ENCODE results near the gene GLP2R.
A peak's percentile ranks its signal among the peaks of the same experiment; 100 is the strongest.

Gene GLP2R

DNA sequence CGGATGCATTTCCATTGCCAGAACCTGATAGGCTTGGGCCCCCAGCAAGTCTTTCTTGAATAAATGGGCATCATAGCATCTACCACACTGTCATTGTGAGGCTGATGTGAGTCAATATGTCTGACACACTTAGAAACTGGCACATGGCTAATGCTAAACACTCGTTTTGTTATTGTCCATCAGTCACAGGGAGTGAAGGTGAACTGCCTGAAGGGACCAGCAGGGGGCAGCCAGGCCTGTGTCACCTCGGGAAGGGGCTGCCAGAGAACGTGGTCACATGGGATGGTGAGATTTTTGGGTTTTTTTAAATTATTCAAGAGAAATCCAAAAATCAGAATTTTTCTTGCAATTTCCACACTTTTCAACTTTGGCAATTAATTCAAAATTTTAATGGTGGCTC, 80.2 kb downstream of the GLP2R start:
- no peak overlapping the region for H3K4me3 ChIP-seq (replicated peaks in 1 of 2; ENCODE audit: low read depth in 2 of 2, low read length in 2 of 2)

GRCh38 chr17:9906616-9907015, 80.9 kb downstream of the GLP2R start:
- DNase-seq (ENCODE audit: low read depth in 2 of 2), result no peak
- no peak for TF ChIP-seq CTCF (IDR thresholded peaks at IDR 0.05; ENCODE audit: low read depth, low read length)
- no peak overlapping the region for H3K4me3 ChIP-seq (replicated peaks in 1 of 2; ENCODE audit: low read depth in 2 of 2, low read length in 2 of 2)

More for the DNA sequence above, 80.2 kb downstream of the GLP2R start:
- TF ChIP-seq CTCF (IDR thresholded peaks at IDR 0.05; ENCODE audit: low read depth, low read length), result peak; percentile 24
- peak in 1 of 2 donors; percentile 29 for DNase-seq (ENCODE audit: low read depth in 2 of 2)

GRCh38 chr17:9907131-9907530, 81.4 kb downstream of the GLP2R start:
- DNase-seq (ENCODE audit: low read depth in 2 of 2), result no peak
- H3K4me3 ChIP-seq (replicated peaks in 1 of 2; ENCODE audit: low read depth in 2 of 2, low read length in 2 of 2), result no peak overlapping the region
- no peak for TF ChIP-seq CTCF (IDR thresholded peaks at IDR 0.05; ENCODE audit: low read depth, low read length)

- DNase-seq (ENCODE audit: low read depth in 2 of 2), result no peak
- no peak for TF ChIP-seq CTCF (IDR thresholded peaks at IDR 0.05; ENCODE audit: low read depth, low read length)
- H3K4me3 ChIP-seq (replicated peaks in 1 of 2; ENCODE audit: low read depth in 2 of 2, low read length in 2 of 2), result no peak overlapping the region
Measured at GRCh38 chr17:9907883-9908648, 82.3 kb downstream of the GLP2R start.

GRCh38 chr17:9908649-9909042, 82.9 kb downstream of the GLP2R start:
- no peak for DNase-seq (ENCODE audit: low read depth in 2 of 2)
- no peak overlapping the region for H3K4me3 ChIP-seq (replicated peaks in 1 of 2; ENCODE audit: low read depth in 2 of 2, low read length in 2 of 2)
- no peak for TF ChIP-seq CTCF (IDR thresholded peaks at IDR 0.05; ENCODE audit: low read depth, low read length)

DNA sequence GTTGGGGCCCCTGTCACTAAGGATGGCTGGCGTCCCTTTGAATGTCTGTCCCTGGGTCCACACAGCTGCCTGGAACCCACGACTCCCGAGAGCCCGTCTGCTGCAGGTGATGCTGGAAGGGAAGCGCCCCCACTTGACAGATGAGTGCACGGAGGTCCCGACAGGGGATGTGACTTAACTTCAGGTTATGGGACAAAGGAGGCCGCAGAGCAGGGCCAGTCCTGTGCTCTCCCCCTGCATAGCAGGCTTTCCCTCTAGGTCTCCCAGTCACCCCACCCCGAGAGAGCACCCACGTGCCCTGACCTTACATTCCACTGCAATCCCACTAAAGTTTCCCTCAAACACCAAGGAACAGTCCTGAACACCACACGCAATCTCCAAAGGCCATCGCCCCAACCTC, 85.4 kb downstream of the GLP2R start:
- TF ChIP-seq CTCF (IDR thresholded peaks at IDR 0.05; ENCODE audit: low read depth, low read length), result no peak
- DNase-seq (ENCODE audit: low read depth in 2 of 2), result no peak
- no peak overlapping the region for H3K4me3 ChIP-seq (replicated peaks in 1 of 2; ENCODE audit: low read depth in 2 of 2, low read length in 2 of 2)
